HK-2 (cell line): ENCODE measurements around the gene PREX1.

ENCODE experiments used
- DNase-seq: peaks from one replicate; pipeline ENCODE4 v3.0.0-alpha.2; 2018; ENCODE audit not compliant: unreplicated experiment

Gene PREX1

DNA sequence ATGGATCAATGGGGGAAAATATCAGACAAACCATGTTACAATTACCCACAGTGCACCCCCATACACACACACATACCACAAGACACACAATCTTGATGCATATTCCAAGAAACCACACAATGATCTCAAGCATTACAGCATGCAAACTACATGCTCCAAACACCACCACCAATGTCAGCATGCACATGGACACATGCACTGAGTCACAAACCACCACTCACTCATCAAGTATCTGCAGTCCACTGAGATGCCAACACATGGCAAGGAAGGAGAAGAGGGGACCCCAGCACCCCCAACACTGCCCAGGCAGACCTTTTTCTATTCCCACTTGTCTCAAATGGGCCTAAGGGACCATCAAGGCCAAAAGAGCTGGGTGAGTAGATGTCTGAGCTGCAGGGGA is 91.6 kb downstream of the PREX1 start:
- DNase-seq = no peak

DNA sequence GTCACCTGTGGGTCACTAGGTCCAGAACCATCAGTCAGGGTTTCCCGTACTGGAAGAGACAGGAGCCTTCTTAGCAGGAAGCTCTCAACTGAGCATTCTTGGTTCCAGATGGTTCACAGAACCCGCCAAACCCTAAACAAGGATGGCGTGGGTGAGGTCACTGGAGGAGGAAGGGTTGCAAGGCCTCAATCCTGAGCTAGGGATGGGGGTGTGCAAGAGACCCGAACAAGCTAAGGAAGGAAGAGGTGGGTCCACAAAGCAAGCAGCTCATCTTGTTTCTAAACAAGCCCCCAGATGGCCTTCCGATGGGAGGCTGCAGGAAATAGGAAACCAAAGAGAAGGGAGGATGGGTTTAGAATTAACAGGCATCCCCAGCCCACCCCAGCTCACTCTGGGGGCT is 92.7 kb downstream of the PREX1 start:
- DNase-seq = no peak

DNA sequence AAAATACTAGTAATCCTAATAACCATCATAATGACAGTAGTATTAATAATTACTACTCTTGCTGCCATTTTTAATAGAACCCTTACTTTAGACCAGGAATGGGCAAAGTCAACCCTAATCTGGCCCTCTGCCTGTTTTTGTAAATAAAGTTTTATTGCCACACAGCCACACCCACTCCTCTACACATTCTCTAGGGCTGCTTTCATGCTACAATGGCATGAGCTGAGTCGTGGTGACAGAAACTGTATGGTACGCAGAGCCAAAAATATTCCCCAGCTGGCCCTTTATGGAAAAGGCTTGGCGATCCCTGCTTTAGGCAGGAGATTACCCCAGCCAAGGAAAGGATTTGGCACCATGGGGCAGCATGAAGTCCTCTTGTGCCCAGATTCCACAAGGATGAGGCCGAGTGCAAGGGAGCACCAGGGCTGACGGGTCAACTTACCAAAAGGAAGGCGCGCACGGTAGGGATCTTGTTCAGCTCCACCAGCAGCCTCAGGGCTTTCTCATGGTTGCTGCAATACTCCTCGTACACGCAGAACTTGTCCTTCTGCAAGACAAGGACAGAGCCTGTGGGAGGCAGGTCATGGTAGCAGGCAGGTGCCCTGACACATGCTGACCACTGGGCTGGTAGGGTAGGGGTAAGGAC is 93.6 kb downstream of the PREX1 start:
- no peak for DNase-seq

DNA sequence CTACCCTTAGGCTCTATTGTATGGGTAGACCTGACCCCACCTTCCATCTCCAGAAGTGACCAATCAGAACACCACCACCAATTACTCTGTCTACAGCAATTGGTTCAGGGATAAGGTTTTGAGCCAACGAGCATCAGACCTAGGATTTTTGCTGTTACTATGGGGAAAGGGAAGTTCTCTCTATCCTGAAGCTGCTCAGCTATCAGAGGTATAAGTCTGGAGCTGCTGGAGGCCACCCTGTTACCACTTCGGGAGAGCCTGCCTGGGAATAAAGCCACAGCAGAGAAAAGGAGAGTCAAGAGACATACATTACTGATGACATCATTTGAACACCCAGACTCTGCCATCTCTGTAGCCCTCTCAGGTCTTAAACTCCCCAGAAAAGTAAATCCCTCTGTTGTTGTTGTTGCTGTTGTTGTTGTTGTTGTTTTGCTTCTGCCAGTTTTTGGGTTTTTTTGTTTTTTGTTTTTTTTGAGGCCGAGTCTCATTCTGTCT is 94.5 kb downstream of the PREX1 start:
- DNase-seq = no peak

DNA sequence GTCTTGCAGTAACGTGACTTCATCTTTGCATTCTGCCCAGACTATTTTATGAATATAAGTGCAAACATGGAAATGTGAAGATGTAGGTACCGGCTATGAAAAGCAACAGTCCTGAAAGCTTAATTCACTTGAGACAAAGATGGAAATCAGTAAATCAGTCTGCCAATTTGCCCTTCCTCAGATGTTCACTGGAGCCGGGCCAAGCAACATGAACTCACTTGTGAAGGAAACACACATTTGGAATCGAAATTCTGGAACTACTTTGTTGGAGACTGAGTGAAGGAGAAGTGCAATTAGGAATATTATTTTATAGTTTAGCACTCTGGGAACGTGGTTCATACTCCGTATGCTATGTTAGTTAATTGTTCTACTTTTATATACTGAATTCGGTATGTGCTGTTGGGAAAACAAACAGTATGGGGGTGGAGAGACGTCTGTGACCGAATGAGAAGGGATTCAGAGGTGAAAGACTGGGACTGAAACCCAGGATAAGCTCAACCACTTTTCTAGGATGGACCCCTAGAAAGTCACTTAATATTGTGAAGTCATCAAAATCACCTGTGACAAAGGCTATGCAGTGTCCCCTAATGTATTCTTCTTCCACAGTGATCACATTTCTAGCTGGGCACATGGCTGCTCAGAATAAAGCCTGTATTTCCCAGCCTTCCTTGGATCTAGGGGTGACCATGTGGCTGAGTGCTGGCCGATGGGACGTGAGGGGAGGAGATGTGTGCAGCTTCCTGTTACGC is 95.5 kb downstream of the PREX1 start:
- DNase-seq = no peak

DNA sequence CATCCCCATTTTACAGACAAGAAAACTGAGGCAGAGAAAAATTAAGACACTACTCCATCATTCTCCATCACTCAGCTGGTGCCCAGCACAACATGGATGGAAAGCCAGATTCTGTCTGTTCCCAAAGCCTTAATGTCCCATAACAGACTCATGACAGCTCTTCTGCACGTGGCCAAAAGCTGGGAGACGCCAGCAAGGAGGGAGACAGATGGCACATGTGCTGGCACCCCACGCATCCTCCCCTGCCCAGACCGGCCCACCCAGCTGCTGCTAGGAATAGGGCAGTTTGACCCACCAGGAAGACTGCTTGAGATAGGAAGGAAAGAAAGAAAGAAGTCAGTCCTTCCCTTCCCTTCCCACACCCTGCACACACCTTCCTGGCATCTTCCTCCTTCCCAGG is 96.3 kb downstream of the PREX1 start:
- DNase-seq = no peak

DNA sequence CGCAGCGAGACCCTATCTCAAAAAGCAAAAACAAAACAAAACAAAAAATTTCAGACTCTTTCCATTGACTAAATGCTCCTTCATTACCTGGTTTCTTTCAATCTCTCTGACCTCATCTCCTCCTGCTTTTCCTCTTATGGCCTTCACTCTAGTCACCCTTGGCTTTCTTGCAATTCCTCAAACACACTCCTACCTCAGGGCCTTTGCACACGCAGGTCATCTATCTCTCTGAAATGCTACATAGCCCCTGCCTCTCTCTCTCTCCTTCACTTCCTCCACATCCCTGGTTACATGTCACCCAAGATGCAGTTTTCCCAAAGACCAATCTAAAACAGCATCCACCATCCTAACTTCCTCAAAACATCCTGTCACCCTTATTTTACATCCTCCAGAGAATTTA is 96.8 kb downstream of the PREX1 start:
- DNase-seq = no peak

DNA sequence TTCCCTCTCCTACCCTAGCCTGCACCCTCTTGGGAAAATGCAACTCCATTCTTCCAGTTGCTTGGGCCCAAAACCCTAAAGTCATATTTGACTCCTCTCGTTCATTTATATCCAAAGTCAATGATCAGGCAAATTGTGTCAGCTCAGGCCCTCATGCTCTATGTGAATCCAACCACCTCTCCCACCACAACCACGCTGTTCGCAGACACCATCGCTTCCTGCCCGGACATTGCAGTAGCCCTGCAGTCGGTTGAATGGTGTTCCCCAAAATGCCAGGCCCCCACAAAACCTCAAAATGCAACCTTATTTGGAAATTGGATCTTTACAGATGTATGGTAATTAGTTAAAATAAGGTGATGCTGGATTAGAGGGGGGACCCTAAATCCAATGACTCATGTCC is 98.3 kb downstream of the PREX1 start:
- no peak for DNase-seq

DNA sequence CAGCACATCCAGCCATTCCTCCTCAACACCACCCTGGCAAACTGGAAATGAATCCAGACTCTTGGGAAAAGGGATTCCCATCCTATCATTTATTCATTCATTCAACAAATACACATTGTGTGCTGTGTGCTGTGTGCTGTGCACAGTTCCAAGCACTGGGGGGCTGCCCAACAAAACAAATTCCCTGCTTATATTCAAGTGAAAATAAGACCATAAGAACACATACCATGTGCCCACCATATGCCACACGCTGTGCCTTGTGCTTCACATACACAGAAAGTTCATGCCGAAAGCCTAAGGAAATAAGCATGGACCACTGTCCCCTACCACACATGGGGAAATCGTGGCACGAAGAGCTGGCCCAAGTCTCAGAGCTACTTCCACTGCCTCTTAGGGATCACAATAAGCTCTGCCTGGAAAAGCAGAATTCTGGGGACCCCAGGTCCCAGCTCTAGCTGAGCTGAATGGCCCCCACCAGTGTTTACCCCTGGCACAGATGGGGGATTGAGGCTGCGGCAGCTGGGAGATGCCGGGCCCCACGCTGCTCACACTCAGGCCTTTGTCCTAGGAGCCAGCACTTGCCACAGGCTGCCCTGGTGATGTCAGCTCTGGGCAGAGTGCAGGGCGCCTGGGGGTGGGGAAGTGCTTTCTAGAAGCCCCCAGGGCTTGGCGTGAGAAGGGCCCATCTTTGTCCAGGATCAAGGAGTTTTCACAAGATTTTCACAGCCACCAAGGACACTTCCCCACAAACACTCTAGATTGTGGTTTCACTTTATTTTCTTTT is 99.6 kb downstream of the PREX1 start:
- no peak for DNase-seq

DNA sequence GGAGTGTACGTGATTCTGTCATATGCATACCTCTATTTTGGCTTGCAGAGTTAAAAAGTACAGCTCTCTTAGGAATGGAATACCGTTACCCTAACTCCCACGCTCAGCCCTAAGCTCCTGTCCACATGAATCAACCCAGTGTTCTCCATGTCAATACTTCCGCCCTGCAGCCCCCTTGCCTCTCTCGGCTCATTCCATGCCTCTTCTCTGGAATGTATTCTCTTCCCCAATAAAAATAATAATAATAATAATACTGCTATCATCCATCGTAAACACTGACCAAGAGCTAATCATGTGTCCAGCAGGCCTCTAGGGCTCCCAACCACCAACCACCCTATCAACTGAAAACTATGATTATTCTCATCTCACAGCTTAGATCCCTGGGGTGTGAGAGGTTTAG is 100.6 kb downstream of the PREX1 start:
- no peak for DNase-seq

DNA sequence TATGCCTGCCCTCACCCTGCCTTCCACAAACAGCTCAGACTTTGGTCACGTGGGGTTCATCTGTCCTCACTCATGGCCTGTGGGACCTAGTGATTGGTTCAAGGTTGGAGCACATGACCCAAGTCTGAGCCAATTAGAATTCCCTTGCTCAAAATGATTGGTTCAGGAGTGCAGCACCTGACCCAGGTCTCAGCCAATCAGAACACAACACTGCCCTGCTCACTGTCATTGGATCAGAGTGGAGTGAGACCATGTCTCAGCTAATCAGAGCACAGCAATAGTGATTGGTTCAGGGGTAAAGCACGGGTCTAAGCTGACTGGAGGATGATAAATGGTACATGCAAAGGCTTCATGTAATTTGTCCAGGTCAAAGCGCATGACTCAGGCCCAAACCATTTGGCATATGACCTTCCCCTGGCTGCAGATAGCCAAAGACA is 102.2 kb downstream of the PREX1 start:
- DNase-seq = no peak

DNA sequence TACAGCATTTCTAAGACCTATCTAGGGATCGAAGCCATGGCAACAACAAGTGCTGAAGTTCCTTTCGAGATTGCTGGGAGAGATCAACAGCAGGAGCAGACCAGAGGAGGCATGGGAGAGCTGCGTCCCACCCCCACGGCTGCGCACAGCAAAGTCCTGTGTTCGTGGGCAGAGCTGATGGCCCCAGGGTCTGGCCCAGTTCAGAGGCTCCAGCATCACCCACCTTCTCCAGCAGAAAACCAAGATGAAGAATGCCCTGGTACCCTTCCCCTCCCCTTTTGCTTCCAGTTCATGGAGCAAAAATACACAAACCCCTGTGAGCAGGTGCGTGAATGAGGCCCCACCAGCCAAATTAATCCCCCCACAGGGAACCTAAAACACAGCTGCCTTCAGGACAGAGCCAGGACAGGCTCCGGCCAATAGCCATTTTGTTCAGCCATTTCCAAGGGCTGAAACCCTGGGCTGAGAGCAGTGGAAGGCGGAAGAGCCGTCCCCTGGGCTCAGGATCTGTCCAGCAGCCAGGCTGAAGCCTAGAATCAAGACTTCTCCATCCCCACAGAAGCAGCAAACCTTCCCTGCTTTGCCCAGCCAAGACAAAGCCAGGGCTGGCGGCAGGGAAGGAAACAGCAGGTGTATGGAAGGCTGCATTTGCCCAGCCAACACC is 102.8 kb downstream of the PREX1 start:
- no peak for DNase-seq

DNA sequence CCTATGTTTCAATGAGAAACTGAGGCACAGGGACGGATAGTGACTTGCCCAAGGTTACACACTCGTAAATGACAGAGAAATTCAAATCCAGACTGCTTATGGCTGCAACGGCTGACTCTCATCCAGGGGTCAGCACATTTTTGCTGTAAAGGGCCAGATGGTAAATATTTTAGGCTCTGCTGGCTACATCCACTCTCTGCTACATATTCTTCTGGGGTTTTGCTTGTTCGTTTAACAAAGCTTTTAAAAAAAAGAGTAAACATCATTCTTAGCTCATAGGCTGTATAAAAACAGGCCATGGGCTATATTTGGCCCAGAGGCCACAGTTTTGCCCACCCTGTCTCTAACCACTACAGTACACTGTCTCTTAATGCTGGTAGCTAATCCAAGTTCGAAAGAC is 103.4 kb downstream of the PREX1 start:
- DNase-seq = no peak

DNA sequence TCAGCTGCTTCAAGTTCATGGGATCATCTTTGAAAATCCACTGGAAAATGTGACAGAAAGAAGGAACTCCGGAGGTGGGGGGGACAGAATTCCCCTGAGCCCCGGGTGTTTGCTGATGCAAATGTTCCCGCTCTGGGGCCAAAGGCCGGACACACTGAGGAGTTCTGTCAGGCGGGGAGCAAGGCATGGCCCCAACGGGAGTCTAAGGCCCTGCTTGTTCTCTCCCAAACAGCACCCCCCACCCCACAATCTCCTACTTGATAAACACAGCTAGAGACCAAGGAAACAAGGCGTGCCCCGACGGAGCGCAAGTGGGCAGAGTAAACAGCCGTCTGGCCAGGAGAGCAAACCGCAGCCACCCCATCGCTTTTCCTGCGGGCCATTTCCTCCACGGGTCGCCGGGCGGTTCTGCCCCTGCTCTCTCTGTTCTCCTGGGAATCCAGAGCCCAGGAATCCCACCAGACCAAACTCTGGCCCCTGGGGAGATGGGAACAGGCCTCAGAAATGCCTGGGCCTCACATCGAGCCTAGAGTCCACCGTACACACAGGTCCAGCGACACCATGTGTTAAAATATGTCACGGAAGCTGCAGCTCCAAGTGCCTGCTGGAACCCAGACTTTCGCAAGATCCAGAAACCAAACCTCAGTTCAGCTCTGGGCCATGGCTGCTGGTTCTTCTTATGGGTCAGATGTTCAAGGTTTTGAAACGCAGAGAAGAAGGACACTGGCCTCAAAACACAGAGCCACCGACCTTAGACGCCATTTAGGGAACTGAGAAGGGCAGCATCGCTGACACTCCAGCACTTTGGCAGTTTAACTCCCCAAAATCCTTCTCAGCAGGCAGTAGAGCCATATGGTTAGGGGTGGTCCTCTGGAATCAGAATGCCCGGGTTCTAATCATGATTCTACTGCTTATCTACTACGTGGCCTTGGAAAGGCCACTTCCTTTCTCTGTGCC is 104.2 kb downstream of the PREX1 start:
- DNase-seq = no peak

DNA sequence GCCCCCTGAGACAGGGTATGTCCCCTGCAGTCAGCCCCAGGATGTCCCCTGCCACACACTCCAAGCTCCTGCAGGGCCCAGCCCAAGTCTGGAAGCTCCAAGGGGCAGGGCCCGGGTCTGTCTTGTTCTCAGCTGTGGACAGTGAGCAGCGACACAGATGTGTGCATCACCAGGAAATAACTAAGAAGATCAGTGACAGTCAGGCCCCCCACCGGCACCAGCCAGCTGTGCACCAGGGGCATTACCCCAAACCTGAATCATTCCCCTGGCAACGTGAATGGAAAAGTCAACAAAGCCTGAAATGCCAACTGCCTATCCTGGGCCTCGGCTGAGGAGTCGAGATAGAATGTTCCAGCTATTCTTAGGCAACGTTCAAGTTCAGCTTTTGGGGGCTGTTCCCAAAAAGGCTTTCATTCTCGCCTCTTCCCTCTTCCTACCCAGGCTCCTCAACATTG is 105.0 kb downstream of the PREX1 start:
- no peak for DNase-seq

DNA sequence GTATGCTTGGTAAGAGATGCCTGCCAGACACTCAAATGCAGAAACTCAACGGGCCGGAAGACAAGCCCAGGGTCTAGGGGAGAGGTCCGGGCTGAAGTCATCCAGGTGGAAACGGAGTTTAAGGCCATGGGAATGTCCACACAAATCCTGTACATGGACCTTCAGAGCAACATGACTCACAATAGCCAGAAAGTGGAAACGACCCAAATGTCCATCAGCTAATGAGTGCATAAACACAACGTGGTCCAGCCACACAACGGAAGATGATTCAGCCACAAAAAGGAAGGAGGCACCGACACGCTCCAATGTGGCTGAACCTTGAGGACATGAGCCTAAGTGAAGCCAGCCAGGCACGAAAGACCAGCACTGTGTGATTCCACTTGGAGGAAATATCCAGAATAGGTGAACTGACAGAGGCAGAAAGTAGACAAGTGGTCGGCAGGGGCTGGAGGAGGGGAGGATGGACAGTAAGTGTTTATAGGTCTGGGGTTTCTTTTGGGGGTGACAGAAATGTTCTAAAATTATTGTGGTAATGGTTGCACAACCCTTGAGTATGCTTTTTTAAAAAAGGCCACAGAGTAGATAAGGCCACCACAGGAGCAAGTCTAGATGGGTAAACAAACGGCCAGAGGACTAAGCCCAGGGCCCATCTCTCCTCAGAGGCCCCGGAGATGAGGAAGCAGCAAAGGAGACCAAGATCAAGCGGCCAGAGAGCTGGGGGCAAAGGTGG is 105.6 kb downstream of the PREX1 start:
- no peak for DNase-seq

DNA sequence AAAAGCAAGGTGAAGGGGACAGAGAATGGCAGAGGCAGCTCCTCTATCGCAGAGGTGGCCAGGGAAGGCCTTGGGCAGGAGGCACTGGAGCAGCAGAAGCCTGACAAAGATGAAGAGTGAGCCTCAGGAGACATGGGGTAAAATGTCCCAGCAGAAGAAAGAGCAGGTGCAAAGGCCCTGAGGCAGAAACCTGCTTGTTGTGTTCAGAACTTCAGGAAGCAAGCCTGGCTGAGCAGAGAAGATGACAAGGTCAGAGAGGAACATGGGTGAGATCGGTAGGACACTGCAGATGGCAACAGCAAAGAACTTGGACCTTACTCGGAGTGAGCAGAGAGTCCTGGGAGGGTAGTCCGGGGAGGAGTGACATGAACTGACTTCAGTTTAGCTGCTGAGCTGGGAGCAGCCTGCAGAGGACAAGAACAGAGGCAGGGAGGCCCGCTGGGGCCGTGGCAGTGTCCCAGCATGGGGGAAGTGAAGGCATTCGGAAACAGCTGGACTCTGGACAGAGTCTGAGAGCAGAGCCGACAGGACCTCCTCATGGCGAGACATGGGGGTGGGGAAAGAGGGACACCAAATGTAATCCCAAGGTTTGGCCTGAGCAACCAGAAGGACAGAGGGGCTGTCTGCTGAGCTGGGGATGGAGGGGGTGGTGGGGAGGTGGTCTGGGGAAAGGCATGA is 106.3 kb downstream of the PREX1 start:
- DNase-seq = no peak

DNA sequence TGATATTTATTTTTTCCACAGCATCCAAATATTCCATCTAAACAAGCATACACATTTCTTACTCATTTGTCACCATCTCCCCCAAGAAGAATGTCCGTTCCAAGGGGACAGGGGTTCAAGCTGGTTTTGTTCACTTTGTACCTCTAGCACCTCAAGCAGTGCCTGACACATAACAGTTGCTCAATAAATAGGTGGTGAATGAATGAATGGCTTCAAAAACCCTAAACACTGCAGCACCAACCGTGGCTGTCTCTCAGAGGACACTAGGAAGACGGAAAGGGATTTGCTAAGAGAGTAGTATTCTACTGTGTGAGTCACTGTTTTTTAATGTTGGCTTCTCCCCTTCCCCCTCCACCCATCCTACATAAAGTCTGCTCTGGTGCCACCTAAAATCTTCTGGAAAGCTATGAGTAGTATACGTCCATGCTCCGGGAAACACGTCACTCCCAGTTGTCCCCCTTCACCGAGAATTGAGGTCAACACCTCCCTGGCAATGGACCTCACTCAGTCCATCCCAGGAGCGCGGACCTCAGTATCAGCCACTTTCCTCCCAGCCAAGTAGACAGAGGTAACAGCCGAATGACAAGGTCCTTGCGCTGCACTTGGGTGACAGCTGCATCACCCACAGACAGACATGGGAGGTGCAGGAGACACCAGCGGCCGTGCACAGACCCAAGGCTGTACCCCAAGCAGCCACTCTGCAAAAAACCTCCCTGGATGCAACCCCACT is 107.4 kb downstream of the PREX1 start:
- no peak for DNase-seq
